ENCODE results near the gene CELF1. TPM values are rescaled to one million over a fixed set of nuclear protein-coding genes. Genes with fewer than 3 reads are reported as not detected.
"Not testable (repeated sequence)": the region's sequence is repeated elsewhere in the genome, so short reads cannot be mapped to it uniquely, and the experiment has no call there.

The CELF1 gene
- total and polyA plus RNA-seq, 9 of the 15 experiments (the other 6 are each of a cell fraction or from before 2014, with no cell fraction given) = 11.3 to 142 (median 77.4) TPM

- CTCF ChIA-PET (ENCODE audit: low intra/inter-chr PET ratio) = no interaction called here
- in situ Hi-C loops (cut with MboI) (no loop called here), intact Hi-C loops (cut with micrococcal nuclease) (no loop called here)
- no peak for DNase-seq (ENCODE audit: extremely low read depth in 1 of 4, low spot score in 3 of 4)
- Histone ChIP-seq H3K36me3 (ENCODE audit: control insufficient read depth, insufficient read depth, low read length) (peaks cover 10% of the 10 kb centered on the region; the same call in 1 of the 3 replicates), H3K9me3 (replicated peaks; ENCODE audit: control insufficient read depth, insufficient read depth, low read depth, low read length) (no peaks in the 10 kb centered on the region), H4K20me1 (replicated peaks; ENCODE audit: control insufficient read depth, insufficient read depth, low read length) (peaks cover 13% of the 10 kb centered on the region), H3K4me1 (replicated peaks in 1 of 2; ENCODE audit: control insufficient read depth in 2 of 2, insufficient read depth in 2 of 2, low read length in 2 of 2) (peaks cover 4 to 5% of the 10 kb centered on the region in 2 experiments; a peak in 3 of 5 replicates), H3K4me3 (no peak overlapping the region), H2AFZ (ENCODE audit: low read depth, low read length) (no peak overlapping the region), H3K27ac (ENCODE audit: extremely low read depth, low read depth, low read length) (no peak overlapping the region), H3K79me2 (ENCODE audit: control insufficient read depth, insufficient read depth, low read length) (peaks cover 98% of the 10 kb centered on the region), H3K9me1 (ENCODE audit: control insufficient read depth, insufficient read depth, low read length) (no peaks in the 10 kb centered on the region), H3K4me2 (ENCODE audit: insufficient read depth, low read length) (no peak overlapping the region), H3K9ac (ENCODE audit: insufficient read depth in 1 of 2, low read depth in 2 of 2, low read length in 2 of 2) (no peak overlapping the region), H3K27me3 (ENCODE audit: control insufficient read depth in 2 of 2, insufficient read depth in 2 of 2, low read length in 2 of 2) (no peaks in the 10 kb centered on the region)
- POLR2A ChIA-PET = interaction anchor here (0.6 to 4.8 kb wide), 3 partner anchors 8 to 15 kb away, joined by 3 to 27 read pairs (median 3); no protein-coding TSS in a partner anchor
- no peak for ATAC-seq
- no peak for FAIRE-seq
- BruUV-seq (replicated peaks) = TSS peak; percentile 15
- TF ChIP-seq PBX2 (CRISPR knock-in tag; IDR thresholded peaks at IDR 0.05; ENCODE audit: low read depth) = no peak
- TF ChIP-seq PBX2 (tag; conservative IDR thresholded peaks at IDR 0.05; ENCODE audit: low read depth) = 0 out of 2 replicates have a peak, but pooled peaks have one; percentile 5
- TF ChIP-seq DEAF1 (CRISPR knock-in tag; IDR thresholded peaks at IDR 0.05) = no peak
- WGBS (ENCODE audit: insufficient coverage, low coverage, missing lambda C conversion rate) = 63% methylated on average over 3 of the region's 3 CpGs
Observed at GRCh38 chr11:47531666-47532065, 21.3 kb downstream of the CELF1 start.

- BruUV-seq (replicated peaks) = not testable (repeated sequence)
Observed at GRCh38 chr11:47530721-47531120, 22.2 kb downstream of the CELF1 start.

More at GRCh38 chr11:47530721-47531120, 22.2 kb downstream of the CELF1 start:
- H3K9me3 ChIP-seq (replicated peaks; ENCODE audit: control insufficient read depth, insufficient read depth, low read depth, low read length); CTCF ChIA-PET (ENCODE audit: low intra/inter-chr PET ratio); H3K4me3 ChIP-seq; H3K9me1 ChIP-seq (ENCODE audit: control insufficient read depth, insufficient read depth, low read length); H3K27me3 ChIP-seq (ENCODE audit: control insufficient read depth in 2 of 2, insufficient read depth in 2 of 2, low read length in 2 of 2); in situ Hi-C loops (cut with MboI); intact Hi-C loops (cut with micrococcal nuclease); H3K4me2 ChIP-seq (ENCODE audit: insufficient read depth, low read length); H3K36me3 ChIP-seq (ENCODE audit: control insufficient read depth, insufficient read depth, low read length); DNase-seq (ENCODE audit: extremely low read depth in 1 of 4, low spot score in 3 of 4); H3K27ac ChIP-seq (ENCODE audit: extremely low read depth, low read depth, low read length); H3K9ac ChIP-seq (ENCODE audit: insufficient read depth in 1 of 2, low read depth in 2 of 2, low read length in 2 of 2); H3K4me1 ChIP-seq (replicated peaks in 1 of 2; ENCODE audit: control insufficient read depth in 2 of 2, insufficient read depth in 2 of 2, low read length in 2 of 2); ATAC-seq; H2AFZ ChIP-seq (ENCODE audit: low read depth, low read length); FAIRE-seq: not testable (repeated sequence)
- peaks cover 98% of the 10 kb centered on the region for H3K79me2 ChIP-seq (ENCODE audit: control insufficient read depth, insufficient read depth, low read length)
- POLR2A ChIA-PET = interaction anchor here (1.0 to 4.8 kb wide), 3 partner anchors 9 to 22 kb away, joined by 3 to 27 read pairs (median 3); partner anchors contain the start of gene CELF1
- WGBS (ENCODE audit: insufficient coverage, low coverage, missing lambda C conversion rate) = 91% methylated on average over 9 of the region's 9 CpGs
- peaks cover 13% of the 10 kb centered on the region for H4K20me1 ChIP-seq (replicated peaks; ENCODE audit: control insufficient read depth, insufficient read depth, low read length)
